Measurements from ENCODE around the gene FBXL13.
"Not testable (repeated sequence)": the region's sequence is repeated elsewhere in the genome, so short reads cannot be mapped to it uniquely, and the experiment has no call there.

Gene FBXL13

GRCh38 chr7:102982235-102982634 lies 92.4 kb downstream of the FBXL13 start:
- DNase-seq (ENCODE audit: low read depth): no peak

DNA sequence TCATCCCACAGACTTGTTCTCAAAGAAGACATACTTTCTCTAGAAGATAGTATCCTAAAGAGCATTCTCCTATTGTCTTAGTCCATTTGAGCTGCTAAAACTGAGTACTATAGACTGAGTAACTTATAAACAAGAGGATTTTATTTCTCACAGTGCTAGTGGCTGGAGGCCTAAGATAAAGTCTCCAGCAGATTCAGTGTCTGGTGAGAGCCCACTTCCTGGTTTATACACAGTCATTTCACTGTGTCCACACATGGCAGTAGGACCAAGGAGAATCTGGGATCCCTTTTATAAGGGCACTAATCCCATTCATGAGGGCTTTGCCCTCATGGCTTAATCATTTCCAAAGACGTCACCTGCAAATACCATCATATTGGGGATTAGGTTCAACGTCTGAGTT lies 93.1 kb downstream of the FBXL13 start:
- DNase-seq (ENCODE audit: low read depth): no peak

GRCh38 chr7:102979670-102980069 lies 94.9 kb downstream of the FBXL13 start:
- DNase-seq (ENCODE audit: low read depth): no peak

GRCh38 chr7:102978284-102978683 lies 96.3 kb downstream of the FBXL13 start:
- no peak for DNase-seq (ENCODE audit: low read depth)

DNA sequence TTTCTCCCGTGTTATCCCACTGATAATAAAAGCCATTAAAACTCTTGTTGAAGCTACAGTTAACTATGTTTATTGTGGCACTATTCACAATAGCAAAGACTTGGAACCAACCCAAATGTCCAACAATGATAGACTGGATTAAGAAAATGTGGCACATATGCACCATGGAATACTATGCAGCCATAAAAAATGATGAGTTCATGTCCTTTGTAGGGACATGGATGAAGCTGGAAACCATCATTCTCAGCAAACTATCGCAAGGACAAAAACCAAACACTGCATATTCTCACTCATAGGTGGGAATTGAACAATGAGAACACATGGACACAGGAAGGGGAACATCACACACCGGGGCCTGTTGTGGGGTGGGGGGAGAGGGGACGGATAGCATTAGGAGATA lies 97.0 kb downstream of the FBXL13 start:
- DNase-seq (ENCODE audit: low read depth): not testable (repeated sequence)

DNA sequence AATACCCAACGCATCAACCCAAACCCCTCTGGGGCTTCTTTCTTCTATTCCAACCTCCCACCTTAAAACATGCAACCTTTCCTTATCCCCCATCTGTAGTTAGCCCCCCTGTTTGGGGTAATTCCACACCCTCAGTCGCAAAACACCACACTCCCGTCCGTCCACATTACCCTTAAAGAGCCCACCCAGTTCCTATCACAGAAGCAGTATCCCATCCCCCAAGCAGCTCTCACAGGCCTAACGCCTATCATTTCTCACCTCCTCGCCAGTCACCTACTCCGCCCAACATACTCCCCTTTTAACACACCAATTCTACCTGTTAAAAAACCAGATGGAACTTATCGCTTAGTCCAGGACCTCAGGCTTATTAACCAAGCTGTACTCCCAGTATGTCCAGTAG lies 98.1 kb downstream of the FBXL13 start:
- no peak for DNase-seq (ENCODE audit: low read depth)

- no peak for DNase-seq (ENCODE audit: low read depth)
These were observed 98.7 kb downstream of the FBXL13 start for GRCh38 chr7:102975854-102976253.

DNA sequence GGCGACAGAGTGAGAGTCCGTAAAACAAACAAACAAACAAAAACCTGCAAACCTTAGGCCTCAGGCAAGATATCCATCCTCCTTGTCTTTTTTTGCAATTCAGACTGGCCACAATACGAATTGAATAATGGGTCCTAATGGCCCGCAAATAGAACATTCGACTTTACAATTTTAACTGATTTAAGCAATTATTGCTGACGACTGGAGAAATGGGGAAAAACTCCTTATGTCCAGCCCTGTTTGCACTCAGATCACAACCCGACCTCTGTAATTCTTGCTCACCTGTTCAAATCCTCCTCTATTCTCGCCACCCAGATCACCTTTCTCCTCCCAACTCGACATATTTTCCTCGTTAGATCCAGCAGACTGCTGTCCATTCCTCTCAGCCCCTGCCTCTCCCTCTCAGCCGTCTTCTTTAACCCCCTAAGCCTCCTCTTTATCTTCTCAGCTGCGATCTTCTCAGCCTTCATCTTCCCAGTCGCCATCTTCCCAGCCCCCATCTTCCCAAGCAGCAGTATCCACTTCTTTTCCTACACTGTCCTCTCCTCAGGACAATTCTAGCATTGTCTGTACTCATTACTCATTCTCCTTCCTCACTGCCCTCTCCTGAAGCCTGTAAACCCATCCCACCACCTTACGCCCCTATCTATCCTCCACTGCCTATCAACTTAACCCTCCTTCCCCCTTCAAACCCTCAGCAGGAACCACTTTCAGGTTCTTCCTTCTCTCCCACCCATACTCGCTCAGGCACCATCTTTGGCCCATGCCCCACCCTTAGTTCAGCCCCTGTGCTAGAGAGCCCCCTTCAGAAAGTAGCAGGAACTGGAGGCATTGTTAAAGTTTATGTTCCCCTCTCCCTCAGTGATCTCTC lies 100.0 kb downstream of the FBXL13 start:
- no peak for DNase-seq (ENCODE audit: low read depth)

- DNase-seq (ENCODE audit: low read depth): no peak
These were observed 101.3 kb downstream of the FBXL13 start for GRCh38 chr7:102973096-102973802.

- no peak for DNase-seq (ENCODE audit: low read depth)
These were observed 106.8 kb downstream of the FBXL13 start for GRCh38 chr7:102967798-102968197.

DNA sequence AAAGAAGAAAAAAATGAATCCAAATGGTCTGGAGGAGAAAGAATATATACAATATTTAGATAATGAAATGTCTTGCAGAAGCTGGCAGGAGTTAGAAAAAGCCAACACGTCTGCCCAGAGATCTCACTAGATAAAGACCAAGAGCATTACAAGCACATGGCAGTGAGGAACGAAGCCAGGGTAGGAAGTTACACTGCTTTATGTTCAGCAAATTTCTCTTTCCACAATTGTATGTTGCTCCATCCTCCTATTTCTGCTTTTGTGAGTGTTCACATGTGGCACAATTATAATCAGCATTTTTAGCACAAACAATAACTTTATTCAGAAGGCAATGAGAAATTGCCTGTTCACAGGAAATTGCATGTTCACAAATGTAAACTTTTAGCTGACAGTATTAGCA lies 108.1 kb downstream of the FBXL13 start:
- DNase-seq (ENCODE audit: low read depth): no peak

GRCh38 chr7:102961993-102962392 lies 112.6 kb downstream of the FBXL13 start:
- not testable (repeated sequence) for DNase-seq (ENCODE audit: low read depth)

GRCh38 chr7:102958004-102958403 lies 116.6 kb downstream of the FBXL13 start:
- not testable (repeated sequence) for DNase-seq (ENCODE audit: low read depth)

GRCh38 chr7:102954359-102954758 lies 120.2 kb downstream of the FBXL13 start:
- DNase-seq (ENCODE audit: low read depth): not testable (repeated sequence)

DNA sequence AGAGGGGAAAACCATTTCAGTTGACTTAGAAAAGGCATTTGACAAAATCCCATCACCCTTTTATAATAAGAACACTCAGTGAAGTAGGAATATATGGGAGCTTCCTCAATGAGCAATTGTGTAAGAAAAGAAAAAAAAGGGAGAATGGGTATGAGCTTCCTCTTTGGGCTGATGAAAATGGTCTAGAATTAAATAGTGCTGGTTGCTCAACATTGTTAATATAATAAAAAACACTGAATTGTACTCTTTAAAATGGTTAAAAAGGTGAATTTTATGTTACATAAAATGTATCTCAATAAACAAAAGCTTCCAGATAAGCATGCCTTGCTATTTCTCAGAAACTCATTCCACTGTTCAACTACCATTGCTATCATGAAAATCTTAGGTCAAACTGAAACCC lies 121.2 kb downstream of the FBXL13 start:
- DNase-seq (ENCODE audit: low read depth): no peak

DNA sequence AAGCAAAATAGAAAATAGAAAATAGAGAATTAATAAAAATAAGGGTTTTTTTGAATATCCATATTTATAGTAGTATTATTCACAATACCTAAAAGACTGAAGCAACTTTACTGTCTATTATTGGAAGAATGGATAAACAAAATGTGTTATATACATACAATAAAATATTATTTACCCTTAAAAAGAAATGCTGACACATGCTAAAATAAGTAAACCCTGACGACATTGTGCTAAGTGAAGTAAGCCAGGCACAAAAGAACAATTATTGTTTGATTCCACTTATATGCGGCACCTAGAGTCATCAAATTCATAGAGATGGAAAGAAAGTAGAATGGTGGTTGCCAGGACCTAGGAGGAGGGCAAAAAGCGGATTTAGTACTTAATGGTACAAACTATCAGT lies 122.8 kb downstream of the FBXL13 start:
- DNase-seq (ENCODE audit: low read depth): no peak

DNA sequence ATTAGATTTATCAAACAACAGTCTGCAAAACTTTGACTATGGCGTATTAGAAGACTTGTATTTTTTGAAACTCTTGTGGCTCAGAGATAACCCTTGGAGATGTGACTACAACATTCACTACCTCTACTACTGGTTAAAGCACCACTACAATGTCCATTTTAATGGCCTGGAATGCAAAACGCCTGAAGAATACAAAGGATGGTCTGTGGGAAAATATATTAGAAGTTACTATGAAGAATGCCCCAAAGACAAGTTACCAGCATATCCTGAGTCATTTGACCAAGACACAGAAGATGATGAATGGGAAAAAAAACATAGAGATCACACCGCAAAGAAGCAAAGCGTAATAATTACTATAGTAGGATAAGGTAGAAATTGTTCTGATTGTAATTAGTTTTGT lies 130.4 kb downstream of the FBXL13 start:
- no peak for DNase-seq (ENCODE audit: low read depth)

DNA sequence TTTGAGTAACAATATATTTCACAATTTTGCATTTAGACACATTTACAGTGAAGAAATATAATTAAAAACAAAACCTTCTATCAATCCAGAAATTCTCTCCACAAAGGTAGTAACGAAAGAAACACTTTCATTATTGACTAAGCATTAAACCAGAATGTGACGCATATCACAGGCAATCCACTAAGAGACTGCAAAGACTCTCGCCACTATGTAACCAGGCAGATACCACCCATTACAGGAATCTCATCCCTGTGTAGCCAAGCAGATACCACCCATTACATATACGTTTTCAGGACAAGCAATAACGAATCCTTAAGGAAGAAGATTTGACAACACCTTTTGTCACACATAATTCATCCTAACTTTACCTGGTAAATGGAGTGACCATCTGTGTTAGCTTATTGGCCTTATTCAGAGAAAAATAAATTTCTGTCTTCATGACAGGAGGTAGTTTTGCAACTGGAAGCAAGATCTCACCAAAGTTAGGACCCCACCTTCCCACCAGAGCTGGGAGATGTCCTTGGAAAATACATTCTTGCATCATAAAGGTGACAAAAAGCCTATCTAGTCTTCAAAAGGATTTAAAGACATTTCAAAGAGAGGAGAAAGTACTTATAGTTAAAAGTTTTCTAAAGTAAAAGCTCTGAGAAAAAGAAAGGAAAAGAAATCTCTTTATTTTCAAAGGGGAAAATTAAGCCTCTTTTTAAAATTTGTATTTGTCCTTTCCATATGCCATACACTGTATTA lies 131.0 kb downstream of the FBXL13 start:
- DNase-seq (ENCODE audit: low read depth): no peak

GRCh38 chr7:102942868-102943267 lies 131.7 kb downstream of the FBXL13 start:
- DNase-seq (ENCODE audit: low read depth): no peak

DNA sequence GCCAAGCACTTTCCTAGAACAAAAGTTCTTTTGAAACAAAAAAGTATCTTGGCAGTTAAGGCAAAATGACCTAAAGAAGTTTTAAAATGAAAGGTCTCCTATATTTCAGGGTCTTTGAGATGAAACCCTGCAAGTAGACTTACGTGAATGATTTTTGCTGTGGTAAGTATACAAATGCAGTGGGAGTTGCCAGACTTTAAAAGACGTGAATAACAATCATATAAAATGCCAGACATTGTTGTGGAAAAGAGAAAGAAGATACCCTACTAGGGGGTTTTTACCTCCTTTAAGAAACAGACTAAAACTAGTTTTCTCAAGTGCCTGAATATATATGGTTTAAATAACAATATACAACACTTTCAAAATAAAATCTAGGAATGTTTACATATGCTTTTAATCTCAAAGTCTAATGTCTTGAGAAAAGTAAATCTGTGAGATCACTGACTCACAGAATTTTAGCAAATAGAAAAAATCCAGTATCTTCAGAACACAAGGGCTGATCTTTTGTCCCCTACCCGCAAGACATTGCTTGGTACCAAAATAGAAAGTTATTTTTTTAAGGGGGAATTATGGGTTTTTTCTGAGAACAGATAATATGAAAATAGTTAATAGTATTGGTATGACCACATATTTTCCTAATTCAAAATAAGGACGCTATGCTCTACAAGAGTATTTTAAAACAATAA lies 132.3 kb downstream of the FBXL13 start:
- DNase-seq (ENCODE audit: low read depth): no peak

GRCh38 chr7:102938679-102939078 lies 135.9 kb downstream of the FBXL13 start:
- no peak for DNase-seq (ENCODE audit: low read depth)
